ENCODE results near the gene ACTN4.

DNA sequence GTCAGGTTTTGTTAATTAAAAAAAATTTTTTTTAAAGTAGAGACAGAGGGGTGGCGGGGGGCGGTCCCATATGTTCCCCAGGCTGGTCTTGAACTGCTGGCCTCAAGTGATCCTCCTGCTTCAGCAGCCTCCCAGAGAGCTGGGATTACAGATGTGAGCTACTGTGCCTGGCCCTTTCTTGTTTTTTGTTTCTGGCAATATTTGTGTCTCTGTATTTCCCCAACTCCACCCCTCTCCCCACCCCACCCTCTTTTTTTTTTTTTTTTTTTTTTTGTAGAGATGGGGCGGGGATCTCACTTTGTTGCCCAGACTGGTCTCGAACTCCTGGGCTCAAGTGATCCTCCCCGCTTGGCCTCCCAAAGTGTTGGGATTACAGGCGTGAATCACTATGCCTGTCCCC lies 97.4 kb downstream of the ACTN4 start:
- TF ChIP-seq, protein P1, sequence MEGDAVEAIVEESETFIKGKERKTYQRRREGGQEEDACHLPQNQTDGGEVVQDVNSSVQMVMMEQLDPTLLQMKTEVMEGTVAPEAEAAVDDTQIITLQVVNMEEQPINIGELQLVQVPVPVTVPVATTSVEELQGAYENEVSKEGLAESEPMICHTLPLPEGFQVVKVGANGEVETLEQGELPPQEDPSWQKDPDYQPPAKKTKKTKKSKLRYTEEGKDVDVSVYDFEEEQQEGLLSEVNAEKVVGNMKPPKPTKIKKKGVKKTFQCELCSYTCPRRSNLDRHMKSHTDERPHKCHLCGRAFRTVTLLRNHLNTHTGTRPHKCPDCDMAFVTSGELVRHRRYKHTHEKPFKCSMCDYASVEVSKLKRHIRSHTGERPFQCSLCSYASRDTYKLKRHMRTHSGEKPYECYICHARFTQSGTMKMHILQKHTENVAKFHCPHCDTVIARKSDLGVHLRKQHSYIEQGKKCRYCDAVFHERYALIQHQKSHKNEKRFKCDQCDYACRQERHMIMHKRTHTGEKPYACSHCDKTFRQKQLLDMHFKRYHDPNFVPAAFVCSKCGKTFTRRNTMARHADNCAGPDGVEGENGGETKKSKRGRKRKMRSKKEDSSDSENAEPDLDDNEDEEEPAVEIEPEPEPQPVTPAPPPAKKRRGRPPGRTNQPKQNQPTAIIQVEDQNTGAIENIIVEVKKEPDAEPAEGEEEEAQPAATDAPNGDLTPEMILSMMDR (IDR thresholded peaks at IDR 0.05; ENCODE audit: low read depth, low read length): no peak
- TF ChIP-seq EZH2phosphoT487 (IDR thresholded peaks at IDR 0.05; ENCODE audit: low read depth): no peak

Measured in OCI-LY3 (cell line).